ENCODE measurements around the gene COQ4. TPM values are rescaled to one million over a fixed set of nuclear protein-coding genes. Genes with fewer than 3 reads are reported as not detected.

Gene COQ4
- 39.9 TPM for total RNA-seq

GRCh38 chr9:128322404-128323211 is at the start of gene COQ4, which contains the start of gene TRUB2:
Gene COQ4, plus strand, starts transcription at chr9:128322839. Its CDS starts 20 bp downstream, at chr9:128322859.
Gene TRUB2, minus strand, starts transcription at chr9:128322447. Its CDS starts 39 bp downstream, at chr9:128322408.

DNA sequence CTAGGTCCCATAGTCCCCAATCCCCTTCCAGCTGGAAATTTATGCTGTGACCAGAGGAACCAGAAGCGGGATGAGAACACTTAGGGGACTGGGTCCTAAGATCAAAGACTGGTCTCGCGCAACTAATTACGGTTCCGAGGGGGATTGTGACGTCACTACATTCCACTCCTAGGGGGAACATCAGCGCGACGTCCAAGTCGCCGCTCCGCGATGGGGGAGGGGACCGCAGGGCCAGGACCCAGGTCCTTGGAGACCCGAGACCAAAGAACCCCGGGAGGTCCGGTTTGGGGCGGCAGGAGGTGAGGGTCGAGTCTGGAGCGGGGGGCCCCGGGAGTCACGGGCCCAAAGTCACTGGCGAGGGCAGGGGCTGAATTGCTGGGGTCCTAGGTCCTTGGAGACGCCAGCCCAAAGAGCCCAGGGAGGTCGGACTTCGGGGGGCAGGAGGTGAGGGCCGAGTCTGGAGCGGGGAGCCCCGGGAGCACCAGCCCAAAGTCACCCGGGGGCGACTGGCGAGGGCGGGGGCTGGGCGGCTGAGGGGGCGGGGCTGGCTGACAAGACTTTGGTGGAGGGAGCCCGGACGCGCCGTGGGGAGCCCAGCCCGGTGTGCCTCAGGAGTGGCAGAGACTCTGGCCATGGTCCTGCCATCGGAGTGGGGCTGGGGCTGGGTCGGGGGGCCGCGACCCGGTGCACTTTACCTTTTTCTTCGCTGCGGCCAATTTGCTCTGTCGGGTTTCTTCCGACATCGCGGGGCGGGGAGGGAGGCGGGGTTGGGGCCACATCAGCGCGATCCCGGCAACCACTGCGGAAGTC is 47.2 kb upstream of the COQ4 start, which contains the start of gene GOLGA2:
TSS of gene GOLGA2 (minus strand) at position 810 of the 810 bp plus-strand sequence. CDS start at position 779, 31 bp downstream.

DNA sequence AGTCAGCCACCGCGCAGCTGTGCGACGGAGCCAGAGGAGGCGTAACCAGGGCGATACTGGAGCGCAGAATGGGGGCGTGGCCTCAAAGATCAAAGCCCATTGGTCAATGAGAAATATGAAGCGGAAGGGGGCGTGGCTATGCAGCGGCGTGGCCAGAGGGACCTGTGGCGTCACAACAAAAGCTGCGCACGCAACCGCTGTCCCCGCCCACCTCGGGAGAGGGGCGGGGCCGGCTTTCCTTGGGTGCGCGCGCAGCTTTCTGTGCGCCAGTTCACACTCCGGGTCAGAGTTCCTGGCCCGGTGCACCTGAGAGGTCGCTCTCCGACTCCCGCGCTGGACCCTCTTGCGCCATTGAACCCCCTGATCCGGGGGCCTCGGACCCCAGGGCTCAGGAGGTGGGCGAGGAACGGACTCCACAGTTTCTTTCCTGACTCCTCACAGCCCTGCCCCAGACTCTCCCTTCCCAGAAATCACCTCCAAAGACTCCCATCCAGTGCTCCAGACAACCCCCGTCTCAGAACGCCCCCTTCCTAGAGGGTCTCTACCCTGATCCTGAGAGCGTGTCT is 46.5 kb upstream of the COQ4 start, which contains the start of gene SWI5:
TSS of gene SWI5 (plus strand) at position 269 of the 566 bp plus-strand sequence.

GRCh38 chr9:128339761-128340690 is 17.4 kb downstream of the COQ4 start, which contains the start of gene SLC27A4:
Gene SLC27A4, plus strand, starts transcription at chr9:128340527. Its CDS starts 2,606 bp downstream, at chr9:128343133.

GRCh38 chr9:128370752-128371629 is 48.4 kb downstream of the COQ4 start, which contains the start of gene URM1:
Gene URM1, plus strand, starts transcription at chr9:128371374. Its CDS starts 7 bp downstream, at chr9:128371381.

Other genes starting within 250 kb of the COQ4 start
- 42.3 TPM for gene PTGES2, start 195.1 kb upstream of the COQ4 start, total RNA-seq
- 21.4 TPM for gene LCN2, start 173.4 kb upstream of the COQ4 start, total RNA-seq
- 103 TPM for gene BBLN, start 162.6 kb upstream of the COQ4 start, total RNA-seq
- 57.5 TPM for gene CIZ1, start 131.3 kb upstream of the COQ4 start, total RNA-seq
- gene DNM1, start 119.5 kb upstream of the COQ4 start, total RNA-seq: 135 TPM
- gene GOLGA2, start 46.8 kb upstream of the COQ4 start, total RNA-seq: 167 TPM
- gene SWI5, start 46.6 kb upstream of the COQ4 start, total RNA-seq: 20.0 TPM
- 10.4 TPM for gene TRUB2, start 392 bp upstream of the COQ4 start, total RNA-seq
- 15.4 TPM for gene SLC27A4, start 17.7 kb downstream of the COQ4 start, total RNA-seq
- gene URM1, start 48.5 kb downstream of the COQ4 start, total RNA-seq: 22.7 TPM
- 50.6 TPM for gene CERCAM, start 98.0 kb downstream of the COQ4 start, total RNA-seq
- 39.6 TPM for gene ODF2, start 133.2 kb downstream of the COQ4 start, total RNA-seq
- gene GLE1, start 181.9 kb downstream of the COQ4 start, total RNA-seq: 29.6 TPM
- gene SPTAN1, start 229.7 kb downstream of the COQ4 start, total RNA-seq: 528 TPM